ENCODE measurements around the gene ASPG. TPM values are rescaled to one million over a fixed set of nuclear protein-coding genes. Genes with fewer than 3 reads are reported as not detected.

Gene ASPG
- total and polyA plus RNA-seq, 2 donors (not counting 3 experiments of a cell fraction or from before 2014, with no cell fraction given) = not detected

DNA sequence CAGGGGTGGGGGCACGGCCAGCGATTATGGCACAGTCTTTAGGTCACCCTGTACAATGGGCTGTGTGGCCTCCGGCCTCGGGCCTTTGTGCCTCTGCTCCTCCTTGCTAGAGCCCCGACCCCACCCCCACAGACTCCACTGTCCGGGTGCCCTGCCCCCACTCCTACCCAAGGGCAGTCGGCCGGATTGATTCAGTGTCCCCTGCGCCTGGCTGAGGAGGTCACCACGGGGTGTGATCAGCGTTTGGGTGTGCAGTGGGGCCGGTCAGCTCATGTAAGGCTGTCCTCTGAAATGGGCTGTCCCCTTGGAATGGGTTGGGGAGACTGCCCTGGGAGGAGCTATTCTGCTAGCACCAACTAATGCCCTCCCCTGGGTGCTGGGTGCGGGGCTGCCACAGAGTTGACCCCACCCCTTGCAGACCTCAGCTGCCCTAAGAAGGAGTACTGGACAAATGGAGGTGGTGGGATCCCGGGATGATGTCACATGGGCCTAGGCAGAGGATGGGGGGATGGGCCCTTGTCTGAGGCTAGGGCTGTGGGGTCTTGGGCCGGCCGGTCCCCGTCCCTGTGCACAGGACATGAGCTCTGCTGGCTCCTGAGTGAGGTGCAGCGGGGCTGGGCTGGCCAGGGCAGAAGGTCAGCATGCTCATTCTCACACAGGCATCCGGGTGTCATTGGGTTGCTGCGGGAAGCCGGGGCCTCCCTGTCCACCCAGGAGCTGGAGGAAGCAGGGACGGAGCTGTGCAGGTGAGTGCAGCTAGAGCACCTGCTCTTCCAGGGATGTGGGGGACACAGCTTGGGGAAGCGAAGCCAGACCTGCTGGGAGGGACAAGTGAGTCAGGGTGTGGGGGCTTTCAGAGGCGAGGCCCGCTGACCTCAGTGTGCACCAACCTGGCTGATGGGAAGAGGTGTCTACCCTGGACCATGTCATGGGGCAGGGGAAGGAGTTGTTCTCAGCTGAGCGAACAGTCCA, 23.4 kb downstream of the ASPG start:
- Histone ChIP-seq H3K4me2 (ENCODE audit: insufficient read depth, low read length) (no peak overlapping the region), H3K4me3 (replicated peaks in 1 of 3; ENCODE audit: insufficient read depth in 1 of 3, low read depth in 1 of 3, low read length in 3 of 3) (no peak overlapping the region), H2AFZ (ENCODE audit: low read depth, low read length) (no peak overlapping the region), H3K9me3 (replicated peaks; ENCODE audit: control insufficient read depth, insufficient read depth, low read length) (no peaks in the 10 kb centered on the region), H3K79me2 (ENCODE audit: control insufficient read depth, insufficient read depth, low read length) (no peaks in the 10 kb centered on the region), H3K4me1 (ENCODE audit: control insufficient read depth, extremely low read depth, insufficient read depth, low read length) (no peaks in the 10 kb centered on the region), H3K27me3 (ENCODE audit: control insufficient read depth in 2 of 2, insufficient read depth in 2 of 2, low read length in 2 of 2) (no peaks in the 10 kb centered on the region), H3K36me3 (ENCODE audit: control insufficient read depth in 2 of 2, extremely low read depth in 1 of 2, insufficient read depth in 2 of 2, low read length in 2 of 2) (no peaks in the 10 kb centered on the region), H3K9me1 (replicated peaks; ENCODE audit: control insufficient read depth, extremely low read depth, insufficient read depth, low read length) (no peaks in the 10 kb centered on the region), H3K9ac (replicated peaks; ENCODE audit: extremely low read depth, insufficient read depth, low read length) (no peak overlapping the region), H3K27ac (ENCODE audit: insufficient read depth, low read depth, low read length) (no peak overlapping the region), H4K20me1 (replicated peaks; ENCODE audit: control insufficient read depth, extremely low read depth, insufficient read depth, low read length) (no peaks in the 10 kb centered on the region)
- FAIRE-seq (no peak), DNase-seq (ENCODE audit: low read depth, low spot score) (no peak)
- intact Hi-C loops (cut with micrococcal nuclease) (no loop called here), dilution Hi-C loops (cut with MboI; ENCODE audit: extremely low pct_ligation_motif_present, low sequenced_read_pairs) (no loop called here)
- ChIA-PET CTCF (interaction anchor here (1.7 to 2.4 kb wide), 2 partner anchors 31 to 455 kb away, joined by 5 to 7 read pairs; no protein-coding TSS in a partner anchor), POLR2A (no interaction called here)
- BruUV-seq (replicated peaks) = no TSS peak
- TF ChIP-seq MYC (IDR thresholded peaks at IDR 0.05; ENCODE audit: low read depth, low read length) = no peak
- TF ChIP-seq CTCF (IDR thresholded peaks at IDR 0.05; ENCODE audit: extremely low read depth in 1 of 2, insufficient read depth in 1 of 2, low read depth in 1 of 2, low read length in 2 of 2) = no peak
- TF ChIP-seq JUN (IDR thresholded peaks at IDR 0.05; ENCODE audit: borderline replicate concordance, insufficient read depth, insufficient read length, low read depth) = no peak
- no peak for TF ChIP-seq FOS (IDR thresholded peaks at IDR 0.05; ENCODE audit: borderline replicate concordance, insufficient read depth, low read length)
- no peak for TF ChIP-seq EZH2 (IDR thresholded peaks at IDR 0.05; ENCODE audit: borderline replicate concordance, low read depth, low read length, severe bottlenecking)

All from endothelial cell of umbilical vein (primary cell).